Fibroblast of the aortic adventitia (primary cell): ENCODE data around the gene PTGFRN. TPM values are rescaled to one million over a fixed set of nuclear protein-coding genes. Genes with fewer than 3 reads are reported as not detected.

Experiments
- DNase-seq: peaks from one replicate; pipeline ENCODE4 v3.0.0-alpha.2; 2010; ENCODE audit warnings: low read depth
- H3K4me3 ChIP-seq: 2 replicates; pipeline ENCODE4 v1.5.1; 2011; ENCODE audit warnings: low read depth, mild to moderate bottlenecking, control low read depth, low read length, moderate library complexity
- total RNA-seq: library from RNA; depleted of rRNA; stranded (reverse); fragments of >200 nt; gene quantifications from 2 replicates; pipeline ENCODE4 v1.2.3, GENCODE V29; 2012; ENCODE audit warnings: low replicate concordance
- TF ChIP-seq, protein P1 (sequence below): IDR thresholded peaks from 2 replicates; pipeline ENCODE4 v1.5.1; 2011; ENCODE audit warnings: mild to moderate bottlenecking, low read length, control low read depth, inconsistent platforms; ENCODE audit not compliant: insufficient read depth

The PTGFRN gene
- total RNA-seq, 1 donor: 39.8 TPM

DNA sequence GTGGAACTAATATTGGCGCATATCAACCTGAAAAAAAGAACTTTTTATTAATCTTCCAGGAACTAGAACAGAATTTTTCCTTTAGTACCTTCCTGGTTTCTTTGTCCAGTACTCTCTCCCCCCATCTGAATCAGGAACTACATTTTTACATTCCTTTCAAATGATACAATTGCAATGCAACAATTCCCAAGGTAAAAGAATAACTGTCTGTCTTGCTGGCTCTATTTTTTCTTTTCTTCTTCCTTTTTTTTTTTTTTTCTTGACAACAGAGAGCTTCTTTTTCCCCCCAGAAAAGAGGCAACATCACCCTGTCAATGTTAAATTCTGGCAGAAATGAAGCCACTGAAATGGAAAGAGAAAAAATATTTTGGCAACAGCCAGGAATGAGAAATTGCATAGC, 87.3 kb downstream of the PTGFRN start:
- DNase-seq: peak; percentile 70
- no peak overlapping the region for H3K4me3 ChIP-seq
- TF ChIP-seq, protein P1, sequence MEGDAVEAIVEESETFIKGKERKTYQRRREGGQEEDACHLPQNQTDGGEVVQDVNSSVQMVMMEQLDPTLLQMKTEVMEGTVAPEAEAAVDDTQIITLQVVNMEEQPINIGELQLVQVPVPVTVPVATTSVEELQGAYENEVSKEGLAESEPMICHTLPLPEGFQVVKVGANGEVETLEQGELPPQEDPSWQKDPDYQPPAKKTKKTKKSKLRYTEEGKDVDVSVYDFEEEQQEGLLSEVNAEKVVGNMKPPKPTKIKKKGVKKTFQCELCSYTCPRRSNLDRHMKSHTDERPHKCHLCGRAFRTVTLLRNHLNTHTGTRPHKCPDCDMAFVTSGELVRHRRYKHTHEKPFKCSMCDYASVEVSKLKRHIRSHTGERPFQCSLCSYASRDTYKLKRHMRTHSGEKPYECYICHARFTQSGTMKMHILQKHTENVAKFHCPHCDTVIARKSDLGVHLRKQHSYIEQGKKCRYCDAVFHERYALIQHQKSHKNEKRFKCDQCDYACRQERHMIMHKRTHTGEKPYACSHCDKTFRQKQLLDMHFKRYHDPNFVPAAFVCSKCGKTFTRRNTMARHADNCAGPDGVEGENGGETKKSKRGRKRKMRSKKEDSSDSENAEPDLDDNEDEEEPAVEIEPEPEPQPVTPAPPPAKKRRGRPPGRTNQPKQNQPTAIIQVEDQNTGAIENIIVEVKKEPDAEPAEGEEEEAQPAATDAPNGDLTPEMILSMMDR: no peak

DNA sequence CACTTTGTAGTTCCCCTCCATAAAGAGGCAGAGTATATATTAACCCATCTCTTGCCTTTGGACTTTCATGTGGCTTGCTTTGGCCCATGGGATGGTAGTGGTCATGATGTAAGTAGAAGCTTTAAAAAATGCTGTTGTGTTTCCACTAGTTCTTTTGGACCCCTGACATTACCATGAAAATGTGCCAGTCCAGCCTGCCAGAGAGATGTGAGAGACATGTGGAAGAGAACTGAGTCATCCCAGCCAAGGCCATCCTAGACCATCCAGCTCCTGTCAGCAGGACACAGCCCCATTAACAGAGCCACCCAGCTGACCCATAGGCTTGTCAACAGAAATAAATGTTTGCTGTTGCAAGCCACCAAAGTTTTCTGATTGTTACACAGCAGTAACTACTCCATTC, 87.9 kb downstream of the PTGFRN start:
- H3K4me3 ChIP-seq: no peak overlapping the region
- TF ChIP-seq, protein P1: no peak
- DNase-seq: no peak

DNA sequence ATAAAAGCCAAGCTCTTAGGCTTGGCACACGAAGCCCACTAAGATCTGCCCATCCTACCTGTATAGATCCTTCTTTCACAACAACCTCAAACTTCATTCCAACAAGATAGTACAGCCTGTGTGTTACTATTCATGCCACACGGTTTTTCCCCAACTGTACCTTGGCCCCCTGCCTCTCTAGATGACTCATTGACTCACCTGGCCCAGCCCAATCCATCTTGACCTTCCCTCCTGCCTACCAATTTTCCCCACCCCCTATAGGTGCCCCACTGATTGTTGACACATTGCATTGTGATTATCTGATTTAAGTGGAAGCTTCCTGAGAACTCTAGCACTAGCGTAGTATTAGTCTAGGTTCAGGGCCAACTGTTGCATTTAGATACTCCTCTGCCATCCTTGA, 89.9 kb downstream of the PTGFRN start:
- DNase-seq: no peak
- TF ChIP-seq, protein P1: no peak
- H3K4me3 ChIP-seq: no peak overlapping the region

DNA sequence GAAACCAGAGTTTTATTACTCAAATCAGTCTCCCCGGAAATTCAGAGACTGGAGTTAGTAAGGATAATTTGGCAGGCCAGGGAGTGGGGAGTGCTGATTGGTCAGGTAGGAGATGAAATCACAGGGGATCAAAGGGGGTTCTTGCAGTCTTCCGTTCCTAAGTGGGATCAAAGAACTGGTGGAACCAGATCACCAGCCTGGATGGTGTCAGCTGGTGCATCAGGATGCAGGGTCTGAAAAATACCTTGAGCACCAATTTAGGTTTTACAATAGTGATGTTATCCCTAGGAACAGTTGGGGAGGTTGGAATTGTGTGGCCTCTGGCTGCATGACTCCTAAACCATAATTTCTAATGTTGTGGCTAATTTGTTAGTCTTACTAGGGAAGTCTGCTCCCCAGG, 90.4 kb downstream of the PTGFRN start:
- no peak for DNase-seq
- TF ChIP-seq, protein P1: no peak
- H3K4me3 ChIP-seq: no peak overlapping the region

DNA sequence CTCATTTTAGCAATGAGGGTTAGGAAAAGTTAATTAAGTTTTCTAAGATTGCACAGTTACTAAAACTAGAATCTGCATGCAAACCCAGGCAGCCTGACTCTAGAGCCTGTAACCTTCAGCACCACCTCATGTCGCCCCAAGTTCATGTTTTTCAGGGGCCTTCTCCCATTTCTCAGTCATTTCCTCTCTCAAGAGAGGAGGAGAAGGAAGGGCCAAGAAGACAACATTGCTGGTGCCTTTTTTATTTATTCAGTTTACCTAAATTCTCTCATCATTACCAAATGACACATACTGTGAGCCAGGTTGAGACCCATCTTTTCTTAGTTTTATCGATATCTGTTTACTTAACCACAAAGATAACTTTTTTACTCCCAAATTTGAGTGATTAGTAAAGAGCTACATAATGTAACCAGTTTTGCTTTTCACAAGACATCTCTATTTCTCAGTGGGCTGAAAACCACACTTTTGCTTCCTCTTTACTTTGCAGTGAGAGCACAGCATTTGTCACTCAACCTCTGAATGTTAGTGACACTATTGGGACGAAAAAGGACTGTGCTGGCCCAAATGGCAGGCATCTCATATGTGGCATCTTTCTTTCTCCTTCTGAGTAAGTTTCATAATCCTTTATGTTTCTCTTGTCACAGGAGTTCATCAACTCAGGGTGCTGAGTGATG, 91.7 kb downstream of the PTGFRN start, which contains the start of gene CD101:
TSS of gene CD101 (plus strand) at position 507 of the 674 bp plus-strand sequence. CDS start at position 565, 58 bp downstream.
- H3K4me3 ChIP-seq: no peak within 1 kb of the TSS
- TF ChIP-seq, protein P1: no peak
- no peak for DNase-seq

DNA sequence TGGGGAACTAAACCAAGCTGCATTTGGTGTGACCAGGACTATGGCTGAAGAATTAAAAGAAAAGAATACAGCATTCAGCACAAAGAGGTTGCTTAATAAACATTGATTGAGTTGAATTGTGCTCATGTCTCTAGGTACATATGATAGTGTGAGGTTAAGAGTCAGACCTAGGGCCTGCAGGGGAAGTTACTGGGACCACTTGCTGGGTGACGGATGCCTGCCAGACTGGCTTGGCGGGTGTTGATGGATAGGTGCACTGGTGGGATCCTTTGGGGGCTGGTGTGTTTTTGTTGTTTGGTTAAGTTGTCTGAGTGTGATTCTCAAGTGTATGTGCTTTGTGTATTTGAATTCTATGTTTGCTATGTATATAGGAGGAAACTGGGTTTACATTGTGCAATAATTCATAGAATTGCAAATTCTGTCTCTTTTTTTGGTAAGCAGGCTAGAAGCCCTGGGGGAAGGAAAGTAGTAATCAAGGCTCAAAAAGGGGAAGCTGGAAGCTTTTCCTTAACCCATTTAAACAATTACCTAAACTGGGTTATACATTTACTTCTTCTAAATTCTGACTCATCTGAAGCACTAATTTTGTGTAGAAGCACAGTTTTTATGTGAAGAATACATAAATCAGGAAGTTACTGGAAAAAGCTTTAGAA, 93.6 kb downstream of the PTGFRN start:
- TF ChIP-seq, protein P1: no peak
- DNase-seq: no peak
- no peak overlapping the region for H3K4me3 ChIP-seq
